GM10266 (cell line): Measurements from ENCODE around the gene GAPDH.

Experiments
- DNase-seq: peaks from one replicate; pipeline ENCODE4 v3.0.0; 2012; ENCODE audit errors: extremely low spot score
- TF ChIP-seq, protein P1 (sequence below): IDR thresholded peaks from 2 replicates; pipeline ENCODE4 v1.5.1; 2012; ENCODE audit warnings: mild to moderate bottlenecking, low read depth; ENCODE audit not compliant: control insufficient read depth, insufficient read depth; ENCODE audit errors: missing control alignments

Gene GAPDH

GRCh38 chr12:6548556-6548955, 14.2 kb downstream of the GAPDH start:
- no peak for DNase-seq
- TF ChIP-seq, protein P1, sequence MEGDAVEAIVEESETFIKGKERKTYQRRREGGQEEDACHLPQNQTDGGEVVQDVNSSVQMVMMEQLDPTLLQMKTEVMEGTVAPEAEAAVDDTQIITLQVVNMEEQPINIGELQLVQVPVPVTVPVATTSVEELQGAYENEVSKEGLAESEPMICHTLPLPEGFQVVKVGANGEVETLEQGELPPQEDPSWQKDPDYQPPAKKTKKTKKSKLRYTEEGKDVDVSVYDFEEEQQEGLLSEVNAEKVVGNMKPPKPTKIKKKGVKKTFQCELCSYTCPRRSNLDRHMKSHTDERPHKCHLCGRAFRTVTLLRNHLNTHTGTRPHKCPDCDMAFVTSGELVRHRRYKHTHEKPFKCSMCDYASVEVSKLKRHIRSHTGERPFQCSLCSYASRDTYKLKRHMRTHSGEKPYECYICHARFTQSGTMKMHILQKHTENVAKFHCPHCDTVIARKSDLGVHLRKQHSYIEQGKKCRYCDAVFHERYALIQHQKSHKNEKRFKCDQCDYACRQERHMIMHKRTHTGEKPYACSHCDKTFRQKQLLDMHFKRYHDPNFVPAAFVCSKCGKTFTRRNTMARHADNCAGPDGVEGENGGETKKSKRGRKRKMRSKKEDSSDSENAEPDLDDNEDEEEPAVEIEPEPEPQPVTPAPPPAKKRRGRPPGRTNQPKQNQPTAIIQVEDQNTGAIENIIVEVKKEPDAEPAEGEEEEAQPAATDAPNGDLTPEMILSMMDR = no peak

- no peak for DNase-seq
- TF ChIP-seq, protein P1 = no peak
Observed at GRCh38 chr12:6548966-6549683, 14.8 kb downstream of the GAPDH start.

- TF ChIP-seq, protein P1 = no peak
- no peak for DNase-seq
Observed at GRCh38 chr12:6549684-6550151, 15.4 kb downstream of the GAPDH start.

DNA sequence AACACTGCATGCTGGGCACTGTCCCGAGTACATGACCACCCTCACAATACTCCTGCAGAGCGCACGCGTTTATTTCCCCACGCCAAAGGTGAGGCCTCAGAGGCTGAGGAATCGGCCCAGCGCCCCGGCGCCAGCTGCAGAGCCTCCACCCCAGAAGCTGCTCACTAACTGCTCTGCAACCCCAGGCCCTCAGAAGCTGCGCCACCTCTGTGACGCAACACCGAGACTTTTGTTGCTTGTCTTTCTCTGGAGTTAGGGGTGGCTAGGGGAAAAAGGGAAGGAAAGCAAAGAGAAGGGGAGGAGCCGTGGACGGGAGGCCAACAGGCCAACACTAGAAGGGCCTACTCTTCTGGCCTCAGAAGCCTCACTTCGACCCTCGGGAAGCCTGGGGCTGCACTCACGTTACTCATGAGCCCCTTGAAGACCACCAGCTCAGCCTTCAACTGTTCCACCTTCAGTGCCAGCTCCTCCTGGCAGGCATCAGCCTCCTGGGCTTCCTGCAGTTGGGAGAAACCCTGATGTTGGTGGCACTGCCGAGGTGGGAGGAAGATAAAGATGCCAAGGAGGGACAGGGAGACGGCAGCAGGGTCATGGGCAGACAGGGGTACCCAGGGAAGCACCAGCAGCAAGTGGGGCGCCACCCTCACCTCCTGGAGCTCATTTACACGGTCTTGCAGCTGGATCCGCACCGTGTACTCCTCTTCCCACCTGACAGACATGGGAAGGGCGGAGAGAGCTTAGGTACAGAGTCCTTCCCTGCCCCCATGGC, 16.2 kb downstream of the GAPDH start:
- DNase-seq = no peak
- TF ChIP-seq, protein P1 = no peak

GRCh38 chr12:6551063-6551461, 16.7 kb downstream of the GAPDH start:
- TF ChIP-seq, protein P1 = no peak
- no peak for DNase-seq

DNA sequence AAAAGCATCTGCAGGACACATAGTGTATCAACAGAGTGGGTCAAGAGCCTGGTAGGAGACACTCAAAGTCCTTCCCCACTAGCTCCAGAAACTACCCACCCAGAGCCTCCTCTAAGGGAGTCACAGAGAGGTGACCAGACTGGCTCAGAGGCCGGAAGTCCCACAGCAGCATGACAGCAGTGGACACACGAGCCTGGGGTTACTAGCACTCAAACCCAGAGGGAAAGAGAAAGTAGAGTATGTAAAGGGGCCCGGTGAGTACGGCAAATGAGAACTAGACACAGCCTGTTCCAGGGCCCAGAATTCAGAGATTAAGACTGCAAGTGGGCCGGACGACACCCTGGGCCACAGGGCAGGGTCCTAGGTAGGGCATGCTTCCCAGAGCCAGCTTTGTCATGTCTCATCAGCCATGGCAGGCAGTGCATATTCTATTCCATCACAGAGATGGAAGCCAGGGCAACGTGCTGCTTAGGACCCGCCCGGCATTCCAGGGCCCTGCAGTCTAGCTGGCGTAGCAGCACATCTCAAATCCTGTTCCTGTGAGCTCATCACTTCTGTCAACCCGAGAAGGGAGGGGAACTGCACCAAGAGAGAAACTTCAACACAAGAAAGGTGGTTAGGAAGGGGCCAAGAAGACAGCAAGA, 17.3 kb downstream of the GAPDH start:
- TF ChIP-seq, protein P1 = no peak
- no peak for DNase-seq
